IPS-20b (cell line): ENCODE results near the gene HOXD13.
A peak's percentile ranks its signal among the peaks of the same experiment; 100 is the strongest.

ENCODE experiments used
- H3K27ac ChIP-seq: one replicate; pipeline ENCODE4 v1.5.1; 2013; ENCODE audit warnings: low read length
- H3K27me3 ChIP-seq: 2 replicates; pipeline ENCODE4 v1.6.1; 2013; ENCODE audit warnings: mild to moderate bottlenecking, low read length, inconsistent platforms; ENCODE audit not compliant: insufficient read depth
- H3K36me3 ChIP-seq: 2 replicates; pipeline ENCODE4 v1.6.1; 2013; ENCODE audit warnings: low read depth, mild to moderate bottlenecking, inconsistent platforms, low read length, moderate library complexity; ENCODE audit not compliant: insufficient read depth
- H3K4me1 ChIP-seq: 2 replicates; pipeline ENCODE4 v1.6.1; 2013; ENCODE audit warnings: mild to moderate bottlenecking, control low read depth, inconsistent platforms, low read length, moderate library complexity; ENCODE audit not compliant: insufficient read depth
- H3K4me3 ChIP-seq: 2 replicates; pipeline ENCODE4 v1.5.1; 2013; ENCODE audit warnings: mild to moderate bottlenecking, low read length, inconsistent platforms
- H3K9ac ChIP-seq: 2 replicates; pipeline ENCODE4 v1.6.1; 2013; ENCODE audit warnings: low read depth, mild to moderate bottlenecking, inconsistent platforms, low read length, moderate library complexity
- H3K9me3 ChIP-seq: 2 replicates; pipeline ENCODE4 v1.6.1; 2013; ENCODE audit warnings: mild to moderate bottlenecking, low read depth, low read length, inconsistent platforms; ENCODE audit not compliant: insufficient read depth

The HOXD13 gene

GRCh38 chr2:176136374-176137251 is 44.1 kb downstream of the HOXD13 start:
- peak overlapping the region; percentile 47 for H3K4me3 ChIP-seq
- H3K9ac ChIP-seq = no peak overlapping the region
- H3K27me3 ChIP-seq = peaks cover 100% of the 10 kb centered on the region
- H3K4me1 ChIP-seq = no peaks in the 10 kb centered on the region; the same call in 1 of the 2 replicates
- no peaks in the 10 kb centered on the region for H3K36me3 ChIP-seq
- no peaks in the 10 kb centered on the region; the same call in 1 of the 2 replicates for H3K9me3 ChIP-seq
- no peak overlapping the region for H3K27ac ChIP-seq

- no peaks in the 10 kb centered on the region; the same call in 1 of the 2 replicates for H3K4me1 ChIP-seq
- no peaks in the 10 kb centered on the region for H3K36me3 ChIP-seq
- no peaks in the 10 kb centered on the region; the same call in 1 of the 2 replicates for H3K9me3 ChIP-seq
- H3K9ac ChIP-seq = no peak overlapping the region
- no peak overlapping the region for H3K27ac ChIP-seq
- H3K4me3 ChIP-seq = no peak overlapping the region
- peaks cover 100% of the 10 kb centered on the region for H3K27me3 ChIP-seq
These were observed 44.7 kb downstream of the HOXD13 start for GRCh38 chr2:176137252-176137580.

DNA sequence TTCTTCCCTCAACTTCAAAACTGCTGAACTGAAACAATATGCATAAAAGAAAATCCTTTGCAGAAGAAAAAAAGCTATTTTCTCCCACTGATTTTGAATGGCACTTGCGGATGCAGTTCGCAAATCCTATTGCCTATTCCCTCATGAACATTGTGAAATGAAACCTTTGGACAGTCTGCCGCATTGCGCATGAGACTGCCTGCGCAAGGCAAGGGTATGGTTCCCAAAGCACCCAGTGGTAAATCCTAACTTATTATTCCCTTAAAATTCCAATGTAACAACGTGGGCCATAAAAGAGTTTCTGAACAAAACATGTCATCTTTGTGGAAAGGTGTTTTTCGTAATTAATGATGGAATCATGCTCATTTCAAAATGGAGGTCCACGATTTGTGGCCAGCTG is 45.4 kb downstream of the HOXD13 start:
- no peak overlapping the region for H3K27ac ChIP-seq
- no peak overlapping the region for H3K9ac ChIP-seq
- H3K9me3 ChIP-seq = no peaks in the 10 kb centered on the region; the same call in 1 of the 2 replicates
- peaks cover 100% of the 10 kb centered on the region for H3K27me3 ChIP-seq
- H3K4me1 ChIP-seq = no peaks in the 10 kb centered on the region
- H3K4me3 ChIP-seq = no peak overlapping the region
- no peaks in the 10 kb centered on the region for H3K36me3 ChIP-seq

GRCh38 chr2:176138526-176138922 is 46.0 kb downstream of the HOXD13 start:
- peaks cover 100% of the 10 kb centered on the region for H3K27me3 ChIP-seq
- H3K9me3 ChIP-seq = no peaks in the 10 kb centered on the region; the same call in 1 of the 2 replicates
- no peaks in the 10 kb centered on the region for H3K36me3 ChIP-seq
- H3K4me1 ChIP-seq = no peaks in the 10 kb centered on the region
- H3K27ac ChIP-seq = no peak overlapping the region
- no peak overlapping the region for H3K4me3 ChIP-seq
- H3K9ac ChIP-seq = no peak overlapping the region

DNA sequence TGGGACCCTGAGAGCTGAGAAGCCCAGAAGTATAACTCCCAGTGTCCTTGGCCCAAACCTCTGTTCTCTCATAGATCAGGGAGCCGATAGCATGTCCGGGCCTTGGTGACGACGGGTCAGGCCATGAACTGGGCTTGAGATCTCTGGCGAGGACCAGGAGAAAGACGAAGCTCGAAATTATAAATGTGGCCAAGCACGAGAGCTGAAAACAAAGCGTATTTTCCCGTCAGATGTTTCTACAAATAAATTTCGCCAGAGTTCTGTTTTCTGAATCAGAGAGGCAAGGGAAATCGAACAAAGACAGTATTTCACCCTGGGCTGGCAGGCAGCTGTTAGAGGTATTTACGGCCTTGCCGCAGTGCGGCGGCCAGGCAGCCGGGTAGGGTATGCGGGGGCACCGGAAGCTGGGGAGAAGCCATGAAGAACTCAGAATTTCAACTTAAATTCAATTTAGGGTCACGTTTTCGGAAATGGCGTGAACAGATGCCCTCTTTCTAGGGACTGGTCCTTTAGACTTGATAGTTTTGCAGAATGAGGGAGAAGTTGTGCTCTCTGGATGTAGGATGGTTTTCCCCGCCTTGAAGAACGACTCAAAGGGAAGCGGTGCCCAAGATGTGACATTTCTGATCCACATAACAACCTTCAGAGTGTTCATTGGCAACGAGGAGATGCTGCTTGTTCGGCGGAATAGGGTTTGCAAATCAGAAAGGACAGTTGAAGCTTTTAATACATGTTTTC is 46.6 kb downstream of the HOXD13 start:
- no peak overlapping the region for H3K4me3 ChIP-seq
- peaks cover 100% of the 10 kb centered on the region for H3K27me3 ChIP-seq
- no peak overlapping the region for H3K27ac ChIP-seq
- H3K9me3 ChIP-seq = no peaks in the 10 kb centered on the region; the same call in 1 of the 2 replicates
- H3K4me1 ChIP-seq = no peaks in the 10 kb centered on the region
- no peak overlapping the region for H3K9ac ChIP-seq
- no peaks in the 10 kb centered on the region for H3K36me3 ChIP-seq

- Histone ChIP-seq H3K27me3 (peaks cover 100% of the 10 kb centered on the region), H3K36me3 (no peaks in the 10 kb centered on the region), H3K27ac (no peak overlapping the region), H3K9me3 (no peaks in the 10 kb centered on the region; the same call in 1 of the 2 replicates), H3K4me3 (peak overlapping the region; percentile 69; the same call in 1 of the 2 replicates), H3K4me1 (no peaks in the 10 kb centered on the region), H3K9ac (no peak overlapping the region)
These were observed 47.4 kb downstream of the HOXD13 start for GRCh38 chr2:176139661-176140512.

DNA sequence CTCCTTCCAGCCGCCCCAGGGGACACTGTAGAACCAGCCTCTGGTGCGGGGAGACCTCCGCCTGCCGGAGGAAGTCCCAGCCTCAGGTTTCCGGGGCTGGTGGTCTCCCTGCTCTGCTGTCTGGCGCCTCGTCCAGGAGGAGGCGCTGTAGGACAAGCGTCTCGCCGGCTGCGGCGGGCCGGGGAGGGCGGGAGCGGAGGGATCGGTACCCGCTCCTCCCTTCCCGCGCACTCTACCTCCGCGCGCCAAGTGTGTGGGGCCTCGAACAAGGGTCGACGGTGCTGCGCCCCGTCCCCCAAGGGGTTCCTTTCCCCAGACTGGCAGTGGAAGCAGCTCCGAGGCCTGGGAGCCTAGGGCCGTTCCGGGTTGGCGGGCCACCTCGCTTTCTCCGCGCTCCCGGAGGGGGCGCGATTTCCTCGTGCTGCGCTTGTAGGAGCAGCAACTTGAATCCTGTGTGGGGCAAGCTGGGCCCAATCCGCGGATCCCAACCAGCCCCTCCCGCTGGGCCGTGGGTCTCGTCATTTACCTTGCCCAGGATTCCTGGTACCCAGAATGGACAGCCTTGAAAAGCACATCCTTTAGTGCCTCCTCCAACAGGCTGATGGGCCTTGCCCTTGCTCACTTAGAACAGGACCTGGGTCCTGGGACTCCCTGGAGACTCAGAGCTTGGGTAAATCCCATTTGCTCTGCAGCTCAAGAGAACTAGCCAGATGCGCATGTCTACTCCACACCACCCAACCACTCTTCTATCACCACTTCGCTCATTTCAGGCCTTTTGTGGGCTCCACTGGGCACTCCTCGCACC is 48.2 kb downstream of the HOXD13 start:
- H3K9ac ChIP-seq = no peak overlapping the region
- H3K4me1 ChIP-seq = no peaks in the 10 kb centered on the region
- peak overlapping the region; percentile 69 for H3K4me3 ChIP-seq
- H3K36me3 ChIP-seq = no peaks in the 10 kb centered on the region
- peaks cover 100% of the 10 kb centered on the region for H3K27me3 ChIP-seq
- no peak overlapping the region for H3K27ac ChIP-seq
- H3K9me3 ChIP-seq = no peaks in the 10 kb centered on the region; the same call in 1 of the 2 replicates

DNA sequence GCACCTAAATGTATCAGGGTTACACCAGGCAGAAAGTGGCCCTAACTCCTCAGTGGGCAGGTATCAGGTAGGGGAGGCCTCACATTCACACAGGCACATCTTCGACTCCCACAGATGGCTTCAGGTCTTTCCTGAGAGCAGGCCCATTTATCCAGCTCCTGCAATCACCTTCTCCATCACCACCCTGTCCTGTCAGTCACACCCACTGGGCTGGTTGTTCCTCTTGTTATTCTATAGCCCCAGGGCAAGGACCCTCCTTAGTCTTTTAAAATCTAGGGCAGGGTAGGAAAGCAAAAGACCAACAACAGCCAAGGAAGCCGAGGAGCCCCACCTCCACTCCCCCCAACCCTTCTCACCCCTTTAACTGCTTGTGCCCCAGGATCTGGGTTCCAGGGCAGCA is 49.8 kb downstream of the HOXD13 start:
- H3K4me3 ChIP-seq = no peak overlapping the region
- no peaks in the 10 kb centered on the region for H3K36me3 ChIP-seq
- H3K4me1 ChIP-seq = no peaks in the 10 kb centered on the region
- H3K9me3 ChIP-seq = no peaks in the 10 kb centered on the region; the same call in 1 of the 2 replicates
- peaks cover 100% of the 10 kb centered on the region for H3K27me3 ChIP-seq
- H3K9ac ChIP-seq = no peak overlapping the region
- no peak overlapping the region for H3K27ac ChIP-seq
